Dendritic cell treated with granulocyte-macrophage colony-stimulating factor and Interleukin-4, amounts not matched to agents 40 ng/mL and 50 ng/mL, for 4 days (primary cell): Measurements from ENCODE around the gene PRKCH.
"Not testable (repeated sequence)": the region's sequence is repeated elsewhere in the genome, so short reads cannot be mapped to it uniquely, and the experiment has no call there.

Source experiments
- H3K27ac Mint-ChIP-seq: one replicate; pipeline ENCODE4 v1.8.0; 2022; ENCODE audit warnings: mild to moderate bottlenecking, mixed read lengths
- H3K27me3 Mint-ChIP-seq: one replicate; pipeline ENCODE4 v1.8.0; 2022; ENCODE audit warnings: mild to moderate bottlenecking, mixed read lengths
- H3K36me3 Mint-ChIP-seq: one replicate; pipeline ENCODE4 v1.8.0; 2022; ENCODE audit warnings: low read depth, mixed read lengths
- H3K4me1 Mint-ChIP-seq: one replicate; pipeline ENCODE4 v1.8.0; 2022; ENCODE audit warnings: low read depth, mixed read lengths
- H3K4me3 Mint-ChIP-seq: one replicate; pipeline ENCODE4 v1.8.0; 2022; ENCODE audit warnings: mild to moderate bottlenecking, moderate library complexity, mixed read lengths
- H3K9me3 Mint-ChIP-seq: one replicate; pipeline ENCODE4 v1.8.0; 2022; ENCODE audit warnings: mixed read lengths
- intact Hi-C: fragments of 100-400 bp; cut with micrococcal nuclease; formaldehyde crosslinking; loops from one replicate; pipeline ENCODE4 v1.15.0; 2022

Gene PRKCH

DNA sequence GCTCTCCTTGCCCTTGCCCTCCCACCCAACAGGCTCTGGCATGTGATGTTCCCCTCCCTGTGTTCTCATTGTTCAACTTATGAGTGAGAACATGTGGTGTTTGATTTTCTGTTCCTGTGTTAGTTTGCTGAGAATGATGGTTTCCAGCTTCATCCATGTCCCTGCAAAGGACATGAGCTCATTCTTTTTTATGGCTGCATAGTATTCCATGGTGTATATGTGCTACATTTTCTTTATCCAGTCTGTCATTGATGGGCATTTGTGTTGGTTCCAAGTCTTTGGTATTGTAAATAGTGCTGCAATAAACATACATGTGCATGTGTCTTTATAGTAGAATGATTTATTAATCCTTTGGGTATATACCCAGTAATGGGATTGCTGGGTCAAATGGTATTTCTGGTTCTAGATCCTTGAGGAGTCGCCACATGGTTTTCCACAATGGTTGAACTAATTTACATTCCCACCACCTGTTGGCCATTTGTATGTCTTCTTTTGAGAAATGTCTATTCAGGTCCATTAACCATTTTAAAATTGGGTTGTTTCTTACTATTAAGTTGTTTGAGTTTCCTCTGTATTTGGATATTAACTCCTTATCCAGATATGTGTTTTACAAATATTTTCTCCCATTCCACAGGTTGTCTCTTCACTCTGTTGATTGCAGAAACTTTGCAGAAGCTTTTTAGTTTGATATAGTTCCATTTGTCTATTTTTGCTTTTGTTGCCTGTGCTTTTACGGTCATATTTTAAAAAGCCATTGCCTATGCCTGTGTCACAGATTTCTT, 143.4 kb downstream of the PRKCH start:
- H3K4me1 Mint-ChIP-seq: peaks cover 11% of the 10 kb centered on the region
- H3K4me3 Mint-ChIP-seq, H3K27me3 Mint-ChIP-seq, H3K9me3 Mint-ChIP-seq, H3K36me3 Mint-ChIP-seq, H3K27ac Mint-ChIP-seq: not testable (repeated sequence)
- intact Hi-C loops: loop anchor here (5.0 kb wide), 1 partner anchor 268 kb away; no protein-coding TSS in a partner anchor

DNA sequence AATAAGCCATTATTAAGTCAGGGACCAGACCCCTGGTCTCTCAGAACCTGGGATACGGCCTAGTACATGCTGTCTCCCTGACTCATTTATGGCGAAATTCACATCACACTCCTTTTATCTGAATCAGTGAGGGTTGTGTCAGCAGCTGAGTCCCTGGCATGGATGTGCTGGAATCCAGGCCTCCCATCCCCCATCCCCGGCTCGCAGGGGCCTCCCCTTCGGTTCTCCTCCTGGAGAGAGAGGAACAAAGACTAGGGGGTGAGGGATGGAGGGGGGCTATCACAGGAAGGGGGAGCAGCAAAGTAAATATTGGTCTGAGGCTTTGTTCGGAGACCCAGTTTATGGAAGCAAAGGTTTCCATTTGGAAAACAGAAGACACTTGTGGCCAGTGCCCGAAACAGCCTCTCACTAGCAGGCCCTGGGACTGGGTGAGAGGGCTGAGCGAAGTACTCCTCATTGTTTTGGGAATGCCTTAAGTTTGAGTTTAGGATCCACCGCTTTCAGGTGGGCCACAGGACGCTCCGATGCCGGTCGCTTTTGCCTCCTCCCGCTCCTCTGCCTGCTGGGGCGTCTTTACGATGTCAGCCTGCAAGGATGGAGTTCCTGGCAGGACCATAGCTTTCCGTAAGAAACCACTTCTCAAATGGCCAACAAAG, 145.0 kb downstream of the PRKCH start:
- Mint-ChIP-seq H3K27me3 (no peaks in the 10 kb centered on the region), H3K9me3 (no peaks in the 10 kb centered on the region), H3K36me3 (no peaks in the 10 kb centered on the region), H3K4me3 (no peak overlapping the region), H3K4me1 (peaks cover 27% of the 10 kb centered on the region), H3K27ac (no peak overlapping the region)
- intact Hi-C loops: no loop called here

DNA sequence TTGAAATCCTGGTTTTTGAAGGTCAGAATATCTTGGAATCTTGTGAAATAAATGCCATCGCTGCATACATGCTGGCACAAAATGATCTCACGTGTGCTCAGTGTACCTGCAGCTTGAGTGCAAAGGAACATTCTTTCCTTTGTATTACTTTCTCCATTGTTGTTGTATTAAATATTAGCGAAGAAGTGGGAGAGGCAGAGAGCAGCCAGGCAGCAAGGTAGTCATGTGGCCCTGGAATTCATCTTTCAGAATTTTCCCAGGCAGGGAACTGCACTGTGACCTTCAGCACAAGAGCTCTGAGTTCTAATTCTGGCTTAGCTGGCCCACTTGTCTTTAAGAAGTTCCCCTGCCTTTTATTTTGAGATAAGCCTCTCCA, 145.5 kb downstream of the PRKCH start:
- no peak overlapping the region for H3K4me3 Mint-ChIP-seq
- H3K4me1 Mint-ChIP-seq: peaks cover 31% of the 10 kb centered on the region
- peak overlapping the region; percentile 57 for H3K27ac Mint-ChIP-seq
- no peaks in the 10 kb centered on the region for H3K36me3 Mint-ChIP-seq
- no peaks in the 10 kb centered on the region for H3K9me3 Mint-ChIP-seq
- intact Hi-C loops: no loop called here
- no peaks in the 10 kb centered on the region for H3K27me3 Mint-ChIP-seq

DNA sequence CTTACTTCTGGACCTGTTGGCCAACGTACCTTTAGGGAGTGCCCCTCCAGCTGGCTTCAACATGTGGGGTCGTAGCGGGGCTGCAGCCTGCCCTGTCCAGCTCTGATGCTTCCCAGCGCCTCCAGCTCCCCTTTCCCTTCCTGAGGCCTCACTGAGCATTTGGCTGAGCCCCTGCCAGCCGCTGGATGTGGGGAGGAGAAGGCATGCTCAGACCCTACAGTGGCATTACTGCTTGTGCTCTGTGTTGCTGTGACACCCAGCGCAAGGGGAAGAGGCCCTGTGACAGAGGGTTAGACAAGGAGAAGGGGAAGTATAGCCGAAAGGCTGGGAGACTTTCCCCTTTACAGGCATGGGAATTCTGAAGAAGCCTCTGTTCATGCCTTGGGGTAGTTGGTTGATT, 145.9 kb downstream of the PRKCH start:
- Mint-ChIP-seq H3K27ac (peak overlapping the region; percentile 57), H3K36me3 (no peaks in the 10 kb centered on the region), H3K4me3 (no peak overlapping the region), H3K9me3 (no peaks in the 10 kb centered on the region), H3K4me1 (peaks cover 34% of the 10 kb centered on the region), H3K27me3 (no peaks in the 10 kb centered on the region)
- intact Hi-C loops: no loop called here

DNA sequence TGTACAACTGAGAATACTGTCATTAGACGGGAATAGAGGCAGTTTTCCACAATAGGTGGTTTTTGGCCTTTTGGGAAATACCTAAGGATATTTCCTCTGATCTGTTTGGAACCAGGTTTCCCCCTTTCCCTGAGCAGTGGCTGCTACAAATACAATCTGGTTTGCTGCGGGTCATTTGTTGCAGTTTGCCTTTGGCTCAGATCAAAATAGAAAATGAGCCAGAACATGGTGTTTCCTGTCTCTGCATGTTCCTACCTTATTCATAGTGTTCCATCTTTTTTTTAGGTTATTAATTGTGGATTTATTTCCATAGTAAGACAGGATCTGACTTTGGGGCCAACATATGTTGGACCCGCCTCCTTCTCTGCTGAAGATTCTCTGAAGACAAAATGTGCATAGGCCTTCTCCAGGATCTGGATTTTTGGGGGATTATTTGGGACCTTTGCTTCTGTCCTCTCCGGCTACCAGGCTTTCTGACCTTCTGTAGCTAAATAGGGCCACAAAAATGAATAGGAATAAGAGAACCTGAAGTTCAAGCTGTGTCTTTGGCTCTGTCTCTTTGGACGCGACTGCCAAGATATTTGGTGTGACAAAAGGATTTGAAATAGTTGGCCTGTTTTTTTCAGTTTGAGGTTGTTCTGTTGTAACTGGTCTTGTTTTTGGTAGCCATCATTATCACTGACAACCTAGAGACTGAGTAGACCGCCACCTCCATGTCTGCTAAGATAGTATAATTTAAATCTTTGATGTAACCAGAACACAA, 146.9 kb downstream of the PRKCH start:
- Mint-ChIP-seq H3K36me3 (no peaks in the 10 kb centered on the region), H3K4me1 (peaks cover 44% of the 10 kb centered on the region)

DNA sequence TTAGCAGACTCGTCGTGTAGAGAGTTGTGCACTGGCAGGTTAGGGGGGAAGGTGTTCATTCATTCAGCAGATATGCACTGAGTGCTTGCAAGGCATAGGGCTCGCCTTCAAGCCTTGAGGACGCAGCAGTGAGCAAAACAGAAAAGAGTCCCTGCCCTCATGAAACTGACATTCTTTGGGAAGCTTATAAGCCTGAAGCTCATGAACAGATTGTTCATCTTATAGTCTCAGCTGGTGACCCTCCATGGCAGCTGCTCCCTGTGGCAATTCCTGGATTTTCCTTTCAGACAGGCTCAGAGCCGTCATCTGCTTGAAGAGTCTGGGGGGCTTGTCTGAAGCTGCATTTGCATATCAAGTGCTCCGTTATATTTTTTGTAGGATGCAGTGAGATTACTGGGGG, 148.4 kb downstream of the PRKCH start:
- H3K4me3 Mint-ChIP-seq: no peak overlapping the region
- intact Hi-C loops: no loop called here
- H3K36me3 Mint-ChIP-seq: no peaks in the 10 kb centered on the region
- no peak overlapping the region for H3K27ac Mint-ChIP-seq
- no peaks in the 10 kb centered on the region for H3K9me3 Mint-ChIP-seq
- H3K27me3 Mint-ChIP-seq: no peaks in the 10 kb centered on the region
- peaks cover 59% of the 10 kb centered on the region for H3K4me1 Mint-ChIP-seq

More for the DNA sequence above, 146.9 kb downstream of the PRKCH start:
- no peaks in the 10 kb centered on the region for H3K9me3 Mint-ChIP-seq
- no peak overlapping the region for H3K27ac Mint-ChIP-seq
- no peak overlapping the region for H3K4me3 Mint-ChIP-seq
- intact Hi-C loops: no loop called here
- H3K27me3 Mint-ChIP-seq: no peaks in the 10 kb centered on the region

DNA sequence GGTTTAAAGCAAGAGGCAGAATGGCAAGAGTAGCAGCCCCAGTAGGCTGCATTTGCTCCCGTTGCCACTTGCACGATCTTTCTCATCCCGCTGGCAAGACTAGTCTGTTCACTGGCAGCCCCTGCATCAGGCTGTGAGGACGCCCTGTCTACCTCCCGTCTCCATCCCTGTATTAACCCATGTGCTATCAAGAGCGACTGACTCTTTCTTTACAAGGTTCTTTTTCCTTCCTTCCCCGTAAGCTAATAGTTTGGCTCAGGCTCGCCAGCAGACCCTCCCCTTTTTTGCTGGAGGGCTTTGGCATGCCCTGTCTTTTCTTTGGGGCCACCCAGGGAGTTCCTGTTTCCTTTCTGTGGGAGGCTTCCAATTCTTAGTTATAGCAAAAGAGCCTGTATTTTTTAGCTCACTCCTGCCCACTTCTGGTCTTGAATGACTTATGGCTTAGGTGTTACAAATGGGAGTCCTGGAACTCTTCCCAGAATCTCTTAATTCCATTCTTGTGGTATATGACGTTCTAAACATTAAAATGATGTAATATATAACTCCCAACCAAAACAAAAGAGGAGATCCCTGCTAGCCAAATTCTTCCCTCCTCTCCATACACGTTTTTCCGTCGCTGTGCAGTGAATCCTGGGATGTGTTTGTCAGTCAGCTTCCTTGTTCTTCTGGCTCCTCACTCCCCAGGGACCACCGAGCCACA, 149.0 kb downstream of the PRKCH start:
- Mint-ChIP-seq H3K9me3 (no peaks in the 10 kb centered on the region), H3K27me3 (no peaks in the 10 kb centered on the region), H3K36me3 (no peaks in the 10 kb centered on the region), H3K27ac (peak overlapping the region; percentile 29), H3K4me1 (peaks cover 60% of the 10 kb centered on the region), H3K4me3 (peak overlapping the region; percentile 48)
- intact Hi-C loops: no loop called here

DNA sequence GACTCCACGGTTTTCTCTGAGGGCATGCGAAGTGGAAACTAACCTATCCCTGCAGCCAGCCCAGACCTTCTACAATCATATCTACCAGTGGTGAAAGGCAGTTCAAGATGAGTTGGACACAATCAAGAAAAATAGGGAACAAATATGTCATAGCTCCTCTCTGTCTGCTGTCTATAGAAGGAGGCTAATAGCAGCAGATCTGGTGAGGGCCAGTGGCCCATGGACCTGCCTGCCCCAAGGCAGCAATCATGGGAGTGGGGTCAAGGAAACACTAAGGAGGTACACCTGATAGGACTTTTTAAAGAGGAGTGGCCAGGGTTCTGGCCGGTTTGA, 149.5 kb downstream of the PRKCH start:
- Mint-ChIP-seq H3K27ac (peak overlapping the region; percentile 29), H3K27me3 (no peaks in the 10 kb centered on the region), H3K4me3 (no peak overlapping the region), H3K4me1 (peaks cover 60% of the 10 kb centered on the region), H3K36me3 (no peaks in the 10 kb centered on the region), H3K9me3 (no peaks in the 10 kb centered on the region)
- intact Hi-C loops: no loop called here

DNA sequence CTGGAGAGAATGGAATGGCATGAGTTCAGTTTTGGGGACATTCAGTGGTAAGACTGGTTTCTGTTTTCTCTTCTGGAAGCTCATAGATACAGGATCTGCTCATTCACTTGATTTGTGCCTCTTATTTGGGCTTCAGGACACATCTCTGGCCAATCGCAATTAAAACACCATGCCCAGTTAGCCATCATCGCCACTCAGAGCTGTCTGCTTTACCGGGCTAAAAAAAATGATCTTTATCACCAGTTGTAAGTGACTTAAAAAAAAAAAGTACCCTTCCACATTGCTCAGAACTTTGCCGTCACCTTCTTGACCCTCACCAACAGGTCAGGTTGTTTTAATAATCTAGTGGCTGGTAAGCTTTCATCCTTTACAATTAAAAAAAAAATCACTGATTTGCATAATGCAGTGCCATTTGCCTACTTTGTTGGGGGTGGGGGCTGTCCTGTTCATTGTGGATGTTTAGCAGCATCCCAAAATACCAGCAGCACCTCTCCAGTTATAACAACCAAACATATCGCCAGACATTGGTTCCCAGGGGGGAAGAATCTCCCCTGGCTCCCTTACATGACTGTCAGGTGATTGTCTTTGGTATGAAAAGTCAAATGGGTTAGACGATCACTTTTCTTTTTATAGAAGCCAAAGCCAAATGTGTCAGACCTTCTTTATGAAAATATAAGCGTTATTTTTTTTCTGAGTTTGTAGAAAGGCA, 150.1 kb downstream of the PRKCH start:
- Mint-ChIP-seq H3K4me3 (peak overlapping the region; percentile 61), H3K27me3 (no peaks in the 10 kb centered on the region), H3K4me1 (peaks cover 64% of the 10 kb centered on the region), H3K27ac (peak overlapping the region; percentile 54), H3K36me3 (no peaks in the 10 kb centered on the region), H3K9me3 (no peaks in the 10 kb centered on the region)
- intact Hi-C loops: no loop called here

DNA sequence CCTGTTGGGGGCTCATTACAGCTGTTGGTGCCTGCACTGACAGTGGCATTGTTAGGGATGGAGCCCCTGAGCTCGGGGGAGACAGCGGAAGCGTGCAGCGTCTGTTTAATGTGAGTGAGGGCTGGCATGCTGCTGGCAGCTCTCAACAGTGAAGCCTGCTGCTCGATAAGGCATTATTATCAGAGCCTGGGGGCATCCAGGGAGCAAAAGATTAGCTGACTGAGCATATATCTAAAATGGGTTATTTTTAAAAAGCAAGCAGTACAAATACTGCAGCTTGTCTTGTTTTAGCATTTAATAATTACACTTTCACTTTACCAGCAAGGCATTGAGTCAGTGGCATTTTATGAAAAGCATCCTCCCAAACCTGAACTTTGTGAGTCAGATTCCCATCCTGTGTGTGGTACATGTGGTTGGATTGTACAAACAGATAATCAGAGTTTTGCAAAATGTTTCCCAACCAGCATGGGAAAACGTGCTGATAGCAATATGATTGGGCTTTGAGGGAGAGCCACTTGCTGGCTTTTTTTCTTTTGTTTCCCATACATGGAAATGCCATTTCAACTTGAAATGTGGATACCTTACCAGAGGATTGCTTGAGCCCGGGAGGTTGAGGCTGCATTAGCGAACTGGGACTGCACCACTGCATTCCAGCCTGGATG, 150.8 kb downstream of the PRKCH start:
- H3K4me1 Mint-ChIP-seq: peaks cover 67% of the 10 kb centered on the region
- H3K4me3 Mint-ChIP-seq: peak overlapping the region; percentile 61

DNA sequence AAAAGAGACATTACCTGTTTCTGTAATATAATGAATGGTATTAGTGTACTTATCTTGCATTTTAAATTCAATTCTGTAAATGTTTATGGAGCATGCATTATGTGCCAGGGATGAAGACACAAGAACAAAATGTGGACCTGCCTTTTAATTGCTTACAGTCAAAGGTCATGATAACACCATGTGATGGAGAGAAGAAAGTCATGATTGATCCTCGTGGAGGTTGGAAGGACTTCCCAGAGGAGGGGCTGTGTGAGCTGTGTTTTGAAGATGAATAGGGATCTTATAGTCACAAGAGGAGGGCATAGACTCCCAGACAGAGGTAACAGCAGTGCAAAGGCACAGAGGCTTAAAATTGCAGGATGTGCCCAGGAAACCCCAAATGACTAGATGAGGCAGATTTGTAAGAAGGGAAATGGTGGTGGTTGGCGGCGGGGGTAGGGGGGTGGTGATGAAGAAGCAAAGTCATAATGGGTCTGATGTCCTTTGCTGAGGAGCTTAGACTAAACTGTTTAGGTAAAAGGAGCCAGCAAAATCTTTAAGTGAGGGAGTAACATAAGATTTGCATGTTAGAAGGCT, 151.5 kb downstream of the PRKCH start:
- Mint-ChIP-seq H3K4me3 (no peak overlapping the region), H3K27ac (peak overlapping the region; percentile 71), H3K36me3 (no peaks in the 10 kb centered on the region), H3K4me1 (peaks cover 65% of the 10 kb centered on the region), H3K27me3 (no peaks in the 10 kb centered on the region), H3K9me3 (no peaks in the 10 kb centered on the region)
- intact Hi-C loops: no loop called here

More for the DNA sequence above, 150.8 kb downstream of the PRKCH start:
- H3K27me3 Mint-ChIP-seq: no peaks in the 10 kb centered on the region
- no peaks in the 10 kb centered on the region for H3K36me3 Mint-ChIP-seq
- H3K27ac Mint-ChIP-seq: peak overlapping the region; percentile 54
- H3K9me3 Mint-ChIP-seq: no peaks in the 10 kb centered on the region
- intact Hi-C loops: no loop called here

DNA sequence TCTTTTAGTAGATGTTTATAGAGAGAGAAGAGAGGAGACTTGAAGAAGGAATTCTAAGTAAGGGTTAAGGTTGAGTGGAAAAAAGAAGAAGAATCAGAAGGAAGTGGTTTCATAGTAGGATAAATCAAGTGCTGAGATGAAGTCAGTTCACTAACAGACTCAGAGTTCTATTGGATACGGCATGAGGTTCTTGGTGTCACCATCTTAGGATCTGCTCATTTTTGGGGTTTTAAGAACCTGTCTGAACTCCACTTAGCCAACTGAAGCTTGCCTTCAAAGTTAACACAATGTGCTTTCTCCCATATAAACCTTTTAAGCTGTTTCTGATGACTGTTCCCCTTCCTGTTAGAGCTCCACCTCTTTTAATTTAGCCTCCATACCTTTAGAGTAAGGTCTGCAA, 152.6 kb downstream of the PRKCH start:
- H3K27ac Mint-ChIP-seq: no peak overlapping the region
- intact Hi-C loops: loop anchor here (2.0 kb wide), 1 partner anchor 223 kb away; no protein-coding TSS in a partner anchor
- no peak overlapping the region for H3K4me3 Mint-ChIP-seq
- H3K36me3 Mint-ChIP-seq: no peaks in the 10 kb centered on the region
- peaks cover 73% of the 10 kb centered on the region for H3K4me1 Mint-ChIP-seq
- H3K9me3 Mint-ChIP-seq: no peaks in the 10 kb centered on the region
- no peaks in the 10 kb centered on the region for H3K27me3 Mint-ChIP-seq

DNA sequence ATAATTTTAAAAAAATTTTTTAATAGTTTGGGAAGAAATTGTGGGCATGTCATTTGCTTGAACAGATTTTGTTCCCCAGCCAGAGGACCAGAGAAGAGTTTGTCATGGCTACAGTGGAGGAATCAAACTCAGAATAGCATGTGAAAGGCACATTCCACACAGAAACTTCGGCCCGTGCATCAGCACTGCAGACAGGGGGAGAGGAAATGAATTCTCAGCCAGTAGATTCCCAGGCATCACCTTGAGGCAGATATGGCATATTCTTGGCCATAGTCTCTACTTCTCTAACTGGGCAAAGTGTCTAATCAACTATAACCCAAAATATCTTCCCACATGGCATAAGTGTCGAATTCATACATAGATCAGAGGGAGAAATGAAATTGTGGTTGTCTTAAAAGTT, 153.3 kb downstream of the PRKCH start:
- Mint-ChIP-seq H3K27ac (no peak overlapping the region), H3K36me3 (no peaks in the 10 kb centered on the region), H3K4me3 (no peak overlapping the region), H3K4me1 (peaks cover 78% of the 10 kb centered on the region), H3K9me3 (no peaks in the 10 kb centered on the region), H3K27me3 (no peaks in the 10 kb centered on the region)
- intact Hi-C loops: loop anchor here (2.0 to 5.0 kb wide), 3 partner anchors 53 to 222 kb away; no protein-coding TSS in a partner anchor
